Retina (tissue), 1 donor: Measurements from ENCODE around the gene TXLNG.

ENCODE experiments used
- DNase-seq: peaks from one replicate; pipeline ENCODE4 v3.0.0-alpha.2; 2016

TXLNG gene

GRCh38 chrX:16874458-16875095 is 88.3 kb downstream of the TXLNG start:
- no peak for DNase-seq

- no peak for DNase-seq
Measured at GRCh38 chrX:16876696-16877095, 90.4 kb downstream of the TXLNG start.

- DNase-seq = peak; percentile 23
Measured at GRCh38 chrX:16882169-16882568, 95.9 kb downstream of the TXLNG start.

GRCh38 chrX:16882702-16883486 is 96.6 kb downstream of the TXLNG start:
- peak; percentile 66 for DNase-seq

- no peak for DNase-seq
Measured at GRCh38 chrX:16883487-16883804, 97.2 kb downstream of the TXLNG start.

- DNase-seq = no peak
Measured at GRCh38 chrX:16885628-16886027, 99.4 kb downstream of the TXLNG start.

- peak; percentile 69 for DNase-seq
Measured at GRCh38 chrX:16892504-16893362, 106.5 kb downstream of the TXLNG start.
